Mucosa of stomach (tissue), 1 donor: ENCODE results near the gene CELA1.

Experiments used
- H3K27me3 ChIP-seq: one replicate; pipeline ENCODE4 v1.7.0; 2013; ENCODE audit warnings: mild to moderate bottlenecking, low read length; ENCODE audit not compliant: control insufficient read depth, insufficient read depth
- H3K36me3 ChIP-seq: one replicate; pipeline ENCODE4 v1.7.0; 2013; ENCODE audit warnings: low read length; ENCODE audit not compliant: control insufficient read depth, insufficient read depth
- H3K4me1 ChIP-seq: one replicate; pipeline ENCODE4 v1.7.0; 2013; ENCODE audit warnings: mild to moderate bottlenecking, low read length; ENCODE audit not compliant: control insufficient read depth, insufficient read depth
- H3K4me3 ChIP-seq: one replicate; pipeline ENCODE4 v1.7.0; 2013; ENCODE audit warnings: low read length
- H3K9ac ChIP-seq: one replicate; pipeline ENCODE4 v1.7.0; 2013; ENCODE audit warnings: mild to moderate bottlenecking, low read length, moderate library complexity
- H3K9me3 ChIP-seq: one replicate; pipeline ENCODE4 v1.7.0; 2013; ENCODE audit warnings: mild to moderate bottlenecking, low read length, moderate library complexity; ENCODE audit not compliant: control insufficient read depth
- donor health status: Pancreatic carcinoma.

Gene CELA1

DNA sequence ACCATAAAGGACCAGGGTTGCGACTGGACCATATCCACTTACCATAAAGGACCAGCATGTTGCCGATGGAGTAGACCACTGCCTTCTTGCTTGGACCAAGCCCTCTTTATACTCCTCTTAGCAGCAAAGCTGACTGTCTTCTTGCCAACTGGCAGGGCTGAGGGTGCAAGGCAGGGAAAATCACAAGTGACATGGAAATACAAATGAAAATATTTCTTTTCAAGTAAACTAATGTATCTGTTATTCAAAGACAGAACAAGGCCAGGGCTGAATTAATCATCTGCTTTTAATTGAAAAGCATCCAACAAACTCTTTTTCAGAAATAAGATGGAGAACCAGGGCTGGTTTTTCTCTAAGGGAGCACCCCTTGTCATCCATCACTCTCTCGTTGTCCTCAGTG lies at the start of gene CELA1:
Gene CELA1, minus strand, starts transcription at position 99 of the 400 bp plus-strand sequence. Its CDS starts 41 bp downstream, at position 58.
- Histone ChIP-seq H3K27me3 (no peaks in the 10 kb centered on the region), H3K36me3 (no peaks in the 10 kb centered on the region), H3K9ac (no peak within 1 kb of the TSS), H3K4me1 (no peaks in the 10 kb centered on the region), H3K9me3 (no peaks in the 10 kb centered on the region), H3K4me3 (no peak within 1 kb of the TSS)

DNA sequence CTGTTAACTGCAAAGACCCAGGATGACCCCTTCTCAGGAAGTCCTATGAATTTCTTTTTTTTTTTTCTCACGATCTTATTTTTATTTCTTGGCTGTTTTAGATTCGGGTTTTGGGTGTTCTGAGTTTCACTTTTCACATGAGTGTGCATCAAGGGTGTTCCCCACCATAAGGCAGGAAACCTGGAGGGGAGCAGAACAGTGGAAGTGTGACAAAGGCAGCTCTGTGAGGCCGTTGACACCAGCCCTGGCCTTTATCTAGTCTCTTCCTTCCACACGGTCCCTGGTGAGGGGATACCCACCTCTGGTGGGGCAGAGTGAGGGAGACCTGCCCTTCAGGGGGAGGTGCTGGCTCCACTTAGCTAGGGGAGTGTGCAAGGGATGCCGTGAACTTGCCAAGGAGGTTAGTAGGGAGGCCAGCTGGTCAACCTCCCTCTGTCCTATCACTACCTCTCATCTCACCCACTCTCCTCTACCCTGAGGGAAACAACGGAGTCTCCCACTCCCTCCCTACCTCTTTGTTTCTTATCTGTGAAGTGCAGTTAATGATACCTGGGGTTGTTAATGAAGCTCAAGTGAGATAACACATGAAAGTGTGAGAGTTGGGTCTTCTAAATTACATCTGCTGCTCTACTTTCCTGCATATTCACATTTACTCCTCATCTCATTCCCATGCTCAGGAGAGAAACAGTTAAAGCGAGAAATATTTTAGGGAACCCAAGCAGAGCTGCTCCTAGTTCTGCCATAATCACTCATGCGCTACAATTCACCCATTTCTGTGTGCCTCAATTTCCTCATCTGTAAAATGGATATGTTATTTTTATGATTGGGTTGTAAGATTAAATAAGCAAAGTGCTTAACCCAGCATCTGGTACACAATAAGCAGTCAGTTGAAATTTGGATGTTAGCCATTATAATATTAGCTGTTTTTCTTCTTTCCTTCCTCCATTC lies 49.1 kb upstream of the CELA1 start:
- Histone ChIP-seq H3K36me3 (no peaks in the 10 kb centered on the region), H3K4me1 (peaks cover 48% of the 10 kb centered on the region), H3K9ac (no peak overlapping the region), H3K9me3 (no peaks in the 10 kb centered on the region), H3K27me3 (no peaks in the 10 kb centered on the region), H3K4me3 (no peak overlapping the region)

DNA sequence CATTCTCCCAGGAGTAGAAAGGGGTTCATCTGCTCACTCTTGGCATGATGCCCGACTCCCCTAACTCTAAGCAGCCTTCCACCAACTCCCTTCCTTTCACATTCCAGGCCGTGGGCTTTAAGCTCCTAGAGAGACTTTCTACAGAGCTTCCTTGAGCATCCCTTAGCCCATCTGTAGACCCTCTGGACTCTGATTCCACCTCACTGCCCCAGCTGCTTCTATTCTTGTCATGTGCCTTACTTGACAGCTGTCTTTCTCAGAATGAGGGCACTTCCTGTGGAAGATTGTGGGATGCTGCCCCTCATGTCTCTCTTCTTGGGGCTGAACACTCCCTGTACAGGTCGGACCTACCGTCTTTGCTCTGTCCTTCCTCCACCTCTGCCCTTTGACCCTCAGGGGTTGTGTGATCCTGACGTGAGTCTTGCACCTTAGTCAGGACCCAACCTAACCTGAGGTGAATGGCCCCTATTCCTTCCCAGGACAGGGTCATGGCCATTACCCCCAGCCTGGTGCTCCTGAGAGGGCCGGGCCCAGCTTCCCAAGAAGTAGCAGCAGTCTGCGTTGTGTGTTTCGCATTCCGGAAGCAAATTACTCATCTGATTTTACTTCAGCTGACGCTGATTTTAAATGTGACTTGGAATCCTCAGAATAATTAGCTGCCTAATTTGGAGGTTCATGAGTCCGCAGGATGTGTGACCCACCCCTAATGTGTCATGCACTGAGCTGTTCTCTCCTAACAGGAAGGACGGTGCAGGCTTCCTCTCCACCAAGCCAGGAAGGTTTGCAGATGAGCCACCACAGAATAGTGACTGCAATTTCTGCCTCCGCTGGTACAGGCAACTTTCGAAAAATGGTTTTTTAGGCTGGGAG lies 47.4 kb upstream of the CELA1 start:
- H3K4me1 ChIP-seq, result peaks cover 42% of the 10 kb centered on the region
- no peaks in the 10 kb centered on the region for H3K9me3 ChIP-seq
- no peak overlapping the region for H3K4me3 ChIP-seq
- H3K9ac ChIP-seq, result no peak overlapping the region
- no peaks in the 10 kb centered on the region for H3K27me3 ChIP-seq
- no peaks in the 10 kb centered on the region for H3K36me3 ChIP-seq

DNA sequence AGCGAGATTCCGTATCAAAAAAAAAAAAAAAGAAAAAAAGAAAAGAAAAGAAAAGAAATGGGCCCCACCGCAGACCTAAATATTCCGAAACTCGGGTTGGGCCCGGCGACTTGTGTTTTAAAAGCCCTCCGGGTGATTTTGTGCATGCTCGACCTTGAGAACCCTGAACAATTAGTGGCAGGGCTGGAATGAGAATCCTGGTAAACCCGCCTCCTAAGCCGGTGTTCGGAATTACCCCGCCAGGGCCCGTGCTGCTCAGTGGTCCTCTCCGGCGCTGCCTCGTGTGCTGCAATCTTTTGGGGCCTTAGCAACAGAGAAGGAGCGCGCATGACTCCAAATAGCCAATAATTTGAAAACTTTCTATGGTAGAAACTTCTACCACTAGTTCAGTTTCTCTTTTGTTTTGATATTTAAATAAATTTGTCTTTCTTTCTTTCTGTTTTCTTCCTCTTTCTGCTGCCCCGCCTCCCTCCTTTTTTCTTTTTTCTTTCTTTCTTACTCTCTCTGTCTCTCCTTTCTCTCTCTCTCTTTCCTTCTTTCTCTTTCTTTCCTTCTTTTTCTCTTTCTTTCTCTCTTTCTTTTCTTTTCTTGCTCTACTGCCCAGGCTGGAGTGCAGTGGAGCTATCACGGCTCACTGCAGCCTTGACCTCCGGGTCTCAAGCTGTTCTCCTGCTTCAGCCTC lies 46.2 kb upstream of the CELA1 start:
- no peaks in the 10 kb centered on the region for H3K27me3 ChIP-seq

DNA sequence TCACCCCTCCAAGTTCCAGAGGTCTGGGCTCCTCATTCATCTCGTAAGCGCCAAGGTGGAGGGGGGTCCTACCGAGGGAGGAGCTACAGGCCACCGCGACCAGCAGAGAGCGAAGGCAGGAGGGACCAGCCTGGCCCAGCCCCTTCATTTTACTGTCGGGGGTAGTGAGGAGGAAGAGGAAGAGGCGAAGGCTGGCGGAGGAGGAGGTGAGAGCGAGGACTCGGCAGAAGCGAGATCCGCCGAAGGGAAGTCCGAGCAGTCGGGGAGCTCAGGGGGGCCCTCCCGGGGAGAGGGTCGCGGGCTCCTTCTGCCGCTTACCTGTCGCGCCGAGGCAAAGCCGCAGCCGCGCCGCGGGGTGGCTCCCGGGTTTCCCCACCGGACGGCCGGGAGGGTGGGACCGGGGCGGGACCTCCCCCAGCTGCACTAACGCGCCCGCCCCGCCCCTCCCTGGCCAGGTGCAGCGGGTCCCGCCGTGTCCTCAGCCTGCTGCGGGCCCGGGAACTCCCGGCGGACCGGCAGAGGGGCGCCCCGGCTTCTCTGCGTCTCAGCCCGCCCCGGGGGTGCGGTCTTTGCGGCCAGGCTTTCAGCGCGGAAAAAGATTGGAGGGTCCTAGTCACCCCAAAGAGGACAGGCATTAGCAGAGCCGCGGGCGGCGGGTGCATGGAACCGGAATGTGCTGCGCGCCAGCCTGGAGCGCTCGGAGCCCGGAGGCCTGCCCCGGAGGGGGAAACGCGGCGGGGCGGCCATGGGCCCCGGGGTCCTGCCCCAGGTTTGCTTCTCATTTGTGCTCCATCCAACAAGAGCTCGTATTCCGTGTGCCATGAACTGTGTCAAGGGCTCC lies 45.0 kb upstream of the CELA1 start, which contains the start of gene GALNT6:
Gene GALNT6, minus strand, starts transcription at position 124 of the 841 bp plus-strand sequence. CDS start 11,625 bp downstream, outside the sequence.
- Histone ChIP-seq H3K4me1 (peaks cover 64% of the 10 kb centered on the region), H3K36me3 (no peaks in the 10 kb centered on the region), H3K9ac (peak within 1 kb of the TSS; percentile 96), H3K27me3 (no peaks in the 10 kb centered on the region), H3K4me3 (peak within 1 kb of the TSS; percentile 78), H3K9me3 (no peaks in the 10 kb centered on the region)

More for the DNA sequence above, 46.2 kb upstream of the CELA1 start:
- Histone ChIP-seq H3K9me3 (no peaks in the 10 kb centered on the region), H3K36me3 (no peaks in the 10 kb centered on the region), H3K4me3 (peak overlapping the region; percentile 58), H3K9ac (peak overlapping the region; percentile 96), H3K4me1 (peaks cover 52% of the 10 kb centered on the region)

DNA sequence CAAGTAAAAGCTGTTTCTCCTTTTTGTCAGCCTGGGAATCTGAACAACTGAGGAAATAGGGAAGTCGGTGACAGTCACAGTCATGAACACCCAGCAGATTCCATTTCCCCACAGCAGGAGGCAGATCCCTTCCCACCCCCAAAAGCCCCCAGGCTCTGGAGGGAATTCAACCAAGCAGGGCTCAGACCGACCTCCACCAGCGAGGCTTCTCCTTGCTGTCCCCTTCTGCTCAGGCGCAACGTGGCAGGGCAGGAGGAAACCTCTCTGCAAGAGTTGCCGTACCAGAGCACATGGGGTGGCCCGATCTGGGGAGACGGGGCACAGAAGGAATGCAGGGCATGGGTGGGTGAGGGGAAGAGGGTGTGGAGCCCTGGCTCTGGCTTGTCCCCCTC lies 44.4 kb upstream of the CELA1 start:
- peaks cover 66% of the 10 kb centered on the region for H3K4me1 ChIP-seq
- no peaks in the 10 kb centered on the region for H3K36me3 ChIP-seq
- H3K9ac ChIP-seq, result peak overlapping the region; percentile 96
- H3K9me3 ChIP-seq, result no peaks in the 10 kb centered on the region
- no peaks in the 10 kb centered on the region for H3K27me3 ChIP-seq
- peak overlapping the region; percentile 78 for H3K4me3 ChIP-seq

DNA sequence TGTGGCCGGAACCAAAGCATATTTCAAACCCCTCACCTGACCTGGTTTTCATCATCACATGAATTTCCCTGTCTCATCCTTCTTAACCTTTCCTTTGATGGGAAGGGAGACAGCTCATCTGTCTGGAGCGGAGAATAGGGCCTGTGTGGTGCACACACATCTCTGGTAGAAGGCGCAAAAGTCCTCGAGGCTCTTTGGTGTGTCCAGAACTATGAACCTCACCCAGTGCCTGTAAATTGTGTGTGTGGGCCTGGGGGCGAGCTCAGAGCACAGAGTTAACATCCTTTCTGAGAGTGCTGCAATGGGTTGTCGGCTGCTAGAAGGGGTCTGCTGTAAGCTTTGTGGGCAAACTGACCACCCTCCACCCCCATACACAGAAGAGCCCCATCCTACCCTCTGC lies 44.0 kb upstream of the CELA1 start:
- Histone ChIP-seq H3K9ac (peak overlapping the region; percentile 96), H3K27me3 (no peaks in the 10 kb centered on the region), H3K36me3 (no peaks in the 10 kb centered on the region), H3K4me3 (peak overlapping the region; percentile 78), H3K4me1 (peaks cover 66% of the 10 kb centered on the region), H3K9me3 (no peaks in the 10 kb centered on the region)

DNA sequence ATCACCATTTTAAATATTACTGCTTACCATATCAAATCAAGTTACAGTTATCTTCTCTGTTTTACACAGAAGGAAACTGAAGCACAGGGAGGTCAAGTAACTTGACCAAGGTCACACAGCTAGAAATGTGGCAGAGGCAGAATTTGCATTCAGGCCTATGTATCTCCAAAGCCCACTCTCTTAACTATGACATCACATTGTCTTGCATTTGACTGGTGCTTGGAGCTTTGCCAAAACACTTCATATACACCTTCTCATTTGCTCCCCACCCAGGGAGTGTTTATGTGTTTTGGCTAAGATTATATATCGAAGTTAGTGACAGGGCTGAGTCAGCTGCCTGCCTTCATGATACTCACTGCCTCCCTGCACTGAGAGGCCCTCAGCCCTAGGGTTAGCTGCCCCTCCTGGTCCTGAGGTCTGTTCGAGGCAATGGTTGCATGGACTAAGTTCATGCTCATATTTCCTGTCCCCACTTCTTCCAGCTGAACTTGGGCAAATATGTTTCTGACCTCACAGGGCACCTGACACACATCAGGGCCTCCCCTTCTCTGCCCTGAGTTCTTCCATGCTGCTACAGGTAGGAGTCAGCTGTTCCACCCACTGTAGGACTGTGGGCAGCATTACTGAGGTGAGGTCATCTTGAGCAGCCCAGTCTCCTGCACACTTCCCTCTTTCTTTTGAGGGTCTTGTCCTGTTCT lies 43.0 kb upstream of the CELA1 start:
- Histone ChIP-seq H3K9ac (peak overlapping the region; percentile 96), H3K4me1 (peaks cover 68% of the 10 kb centered on the region), H3K27me3 (no peaks in the 10 kb centered on the region), H3K36me3 (no peaks in the 10 kb centered on the region), H3K9me3 (no peaks in the 10 kb centered on the region), H3K4me3 (peak overlapping the region; percentile 27)

DNA sequence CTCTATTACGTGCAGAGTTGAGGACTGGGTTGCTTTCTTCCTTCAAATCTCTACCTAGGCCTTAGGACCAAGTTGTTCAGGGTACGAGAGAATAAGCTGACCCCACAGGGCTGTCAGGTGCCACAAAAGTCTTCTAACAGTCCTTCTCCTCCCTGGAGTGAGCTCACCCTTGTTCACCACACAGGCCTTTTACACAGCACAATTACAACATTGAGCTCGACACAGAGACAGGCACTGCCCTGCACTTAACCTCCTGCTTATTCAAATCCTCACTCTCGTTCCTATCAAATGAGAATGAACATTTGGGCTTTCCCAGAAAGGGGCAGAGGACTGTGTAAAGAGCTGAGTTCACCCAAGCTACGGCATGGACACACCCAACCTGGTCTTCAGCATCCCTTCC lies 42.4 kb upstream of the CELA1 start:
- H3K4me3 ChIP-seq, result peak overlapping the region; percentile 27
- no peaks in the 10 kb centered on the region for H3K9me3 ChIP-seq
- H3K36me3 ChIP-seq, result no peaks in the 10 kb centered on the region
- peak overlapping the region; percentile 63 for H3K9ac ChIP-seq
- H3K27me3 ChIP-seq, result no peaks in the 10 kb centered on the region
- peaks cover 68% of the 10 kb centered on the region for H3K4me1 ChIP-seq

DNA sequence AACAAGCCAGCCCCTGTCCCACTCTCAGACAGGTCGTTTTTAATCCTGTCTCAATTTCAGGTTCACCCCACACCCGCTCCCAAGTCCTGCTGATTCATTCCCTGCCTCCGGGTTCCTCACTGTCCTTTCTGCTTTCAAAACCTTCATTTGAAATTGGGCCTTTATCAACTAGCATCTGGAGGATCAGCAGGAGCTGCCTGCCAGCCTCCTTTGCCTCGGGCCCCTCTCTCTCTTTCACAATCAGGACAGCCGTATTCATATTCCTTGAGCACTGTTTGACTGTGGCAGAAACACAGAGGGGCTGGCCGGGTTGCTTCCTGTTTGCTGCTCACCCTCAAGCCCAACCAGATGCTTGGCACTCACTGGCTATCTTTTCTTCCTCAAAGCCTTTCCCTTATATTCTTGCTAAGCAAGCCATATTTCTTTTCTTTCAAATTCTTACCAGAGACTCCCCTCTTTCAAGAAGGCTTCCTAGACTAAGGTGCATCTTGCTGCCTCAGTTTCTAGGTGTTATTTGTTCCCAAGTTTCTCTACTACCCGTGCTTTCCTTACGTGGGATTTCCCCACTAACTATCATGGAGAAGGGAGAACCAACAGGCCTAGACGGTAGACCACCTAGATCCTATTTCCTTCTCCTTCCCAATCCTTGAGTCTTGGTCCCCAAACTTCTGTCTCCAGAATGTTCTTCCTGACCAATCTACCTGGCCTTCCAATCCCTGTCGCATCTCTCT lies 41.8 kb upstream of the CELA1 start:
- peak overlapping the region; percentile 27 for H3K4me3 ChIP-seq
- peaks cover 68% of the 10 kb centered on the region for H3K4me1 ChIP-seq
- no peaks in the 10 kb centered on the region for H3K27me3 ChIP-seq
- peak overlapping the region; percentile 63 for H3K9ac ChIP-seq
- H3K9me3 ChIP-seq, result no peaks in the 10 kb centered on the region
- no peaks in the 10 kb centered on the region for H3K36me3 ChIP-seq
